Upper lobe of right lung (tissue), 1 donor: ENCODE data around the gene TXNRD1. TPM values are rescaled to one million over a fixed set of nuclear protein-coding genes. Genes with fewer than 3 reads are reported as not detected.

Experiments used
- ATAC-seq: fragments of 200-7000 bp; cut with Tn5 transposase; one replicate; pipeline ENCODE4 v1.9.1; 2020; ENCODE audit warnings: mild to moderate bottlenecking, moderate library complexity
- DNase-seq: peaks from one replicate; pipeline ENCODE4 v3.0.0-alpha.2; 2020
- H3K27ac ChIP-seq: fragments of 200-600 bp; one replicate; pipeline ENCODE4 v1.8.0; 2022
- H3K27me3 ChIP-seq: fragments of 200-600 bp; one replicate; pipeline ENCODE4 v1.8.0; 2022; ENCODE audit warnings: mild to moderate bottlenecking
- H3K36me3 ChIP-seq: fragments of 200-600 bp; one replicate; pipeline ENCODE4 v1.8.0; 2022
- H3K4me1 ChIP-seq: fragments of 200-600 bp; one replicate; pipeline ENCODE4 v1.8.0; 2022
- H3K4me3 ChIP-seq: fragments of 200-600 bp; one replicate; pipeline ENCODE4 v1.8.0; 2022; ENCODE audit warnings: mild to moderate bottlenecking
- H3K9me3 ChIP-seq: fragments of 200-600 bp; one replicate; pipeline ENCODE4 v1.8.0; 2022
- CTCF ChIP-seq: fragments of 200-600 bp; IDR thresholded peaks from one replicate; pipeline ENCODE4 v1.8.0; 2022; ENCODE audit warnings: antibody characterized with exemption
- intact Hi-C: fragments of 100-400 bp; cut with DNase I; formaldehyde crosslinking; loops from one replicate; pipeline ENCODE4 v1.11.0; 2022
- total RNA-seq: library from RNA; stranded (reverse); fragmentation: NEBNext Ultra II Directional; extraction: Animal tissue kit (Norgen Biotek cat#: 25700); gene quantifications from one replicate; pipeline ENCODE4 v1.2.1, GENCODE V29; 2021
- donor health status: DM: no; HTN: yes; CAD: no; lungs with severe emphysema.

Gene TXNRD1
- total RNA-seq, 1 donor from 2014 or later = 161 TPM

GRCh38 chr12:104232609-104233280 is 17.2 kb downstream of the TXNRD1 start:
- H3K36me3 ChIP-seq = no peaks in the 10 kb centered on the region
- no peak for TF ChIP-seq CTCF
- H3K9me3 ChIP-seq = peaks cover 23% of the 10 kb centered on the region
- DNase-seq = no peak
- ATAC-seq = no peak
- H3K4me1 ChIP-seq = no peaks in the 10 kb centered on the region
- H3K27me3 ChIP-seq = no peaks in the 10 kb centered on the region
- intact Hi-C loops = no loop called here
- H3K27ac ChIP-seq = no peak overlapping the region
- no peak overlapping the region for H3K4me3 ChIP-seq

GRCh38 chr12:104234926-104235499 is 19.4 kb downstream of the TXNRD1 start:
- no peaks in the 10 kb centered on the region for H3K36me3 ChIP-seq
- no peak for TF ChIP-seq CTCF
- DNase-seq (no peak), ATAC-seq (no peak)
- H3K27ac ChIP-seq = no peak overlapping the region
- peaks cover 23% of the 10 kb centered on the region for H3K9me3 ChIP-seq
- H3K4me3 ChIP-seq = no peak overlapping the region
- intact Hi-C loops = no loop called here
- no peaks in the 10 kb centered on the region for H3K4me1 ChIP-seq
- H3K27me3 ChIP-seq = no peaks in the 10 kb centered on the region

GRCh38 chr12:104237930-104238329 is 22.4 kb downstream of the TXNRD1 start:
- Histone ChIP-seq H3K27me3 (no peaks in the 10 kb centered on the region), H3K4me1 (no peaks in the 10 kb centered on the region), H3K9me3 (peaks cover 12% of the 10 kb centered on the region), H3K4me3 (no peak overlapping the region), H3K36me3 (no peaks in the 10 kb centered on the region), H3K27ac (no peak overlapping the region)
- no peak for ATAC-seq
- intact Hi-C loops = no loop called here
- no peak for TF ChIP-seq CTCF
- no peak for DNase-seq

GRCh38 chr12:104242546-104243206 is 27.1 kb downstream of the TXNRD1 start:
- intact Hi-C loops = no loop called here
- Histone ChIP-seq H3K4me1 (no peaks in the 10 kb centered on the region), H3K9me3 (no peaks in the 10 kb centered on the region), H3K4me3 (no peak overlapping the region), H3K27ac (no peak overlapping the region), H3K36me3 (no peaks in the 10 kb centered on the region), H3K27me3 (no peaks in the 10 kb centered on the region)
- TF ChIP-seq CTCF = no peak
- no peak for DNase-seq
- peak; percentile 20 for ATAC-seq

GRCh38 chr12:104243551-104243950 is 28.0 kb downstream of the TXNRD1 start:
- H3K27me3 ChIP-seq = no peaks in the 10 kb centered on the region
- no peak for TF ChIP-seq CTCF
- no peaks in the 10 kb centered on the region for H3K36me3 ChIP-seq
- H3K4me3 ChIP-seq = no peak overlapping the region
- intact Hi-C loops = no loop called here
- ATAC-seq (peak; percentile 57), DNase-seq (no peak)
- no peaks in the 10 kb centered on the region for H3K9me3 ChIP-seq
- H3K27ac ChIP-seq = no peak overlapping the region
- H3K4me1 ChIP-seq = no peaks in the 10 kb centered on the region
